CD14-positive monocyte (primary cell): ENCODE results near the gene NPAS2. TPM values are rescaled to one million over a fixed set of nuclear protein-coding genes. Genes with fewer than 3 reads are reported as not detected.

Source experiments
- DNase-seq, 3 donors: peaks; one replicate each; pipeline ENCODE4 v3.0.0-alpha.2; 2011 to 2022
- H2AFZ ChIP-seq: 2 replicates; pipeline ENCODE4 v1.6.0; 2012; ENCODE audit warnings: mild to moderate bottlenecking, low read depth, low read length, inconsistent platforms; ENCODE audit not compliant: insufficient read depth, poor library complexity, severe bottlenecking
- H3K27ac ChIP-seq, 2 donors: 1 replicate in 1 of 2; 2 replicates in 1 of 2; pipeline ENCODE4 v1.5.1; 2012 to 2013; ENCODE audit warnings: low read length in 2 of 2, control low read depth in 1 of 2, inconsistent platforms in 1 of 2, low read depth in 1 of 2, mild to moderate bottlenecking in 1 of 2
- H3K27me3 ChIP-seq, 2 donors: one replicate each; pipeline versions ENCODE4 v1.6.0 to v1.6.1; 2011 to 2013; ENCODE audit warnings: low read length in 2 of 2; ENCODE audit not compliant: control insufficient read depth in 2 of 2, insufficient read depth in 2 of 2
- H3K36me3 ChIP-seq, 2 donors: replicated peaks in 1 of 2; 1 replicate in 1 of 2; 2 replicates in 1 of 2; pipeline versions ENCODE4 v1.5.1 to v1.6.1; 2012 to 2013; ENCODE audit warnings: low read length in 2 of 2, control low read depth in 1 of 2, inconsistent platforms in 1 of 2, mild to moderate bottlenecking in 1 of 2; ENCODE audit not compliant: insufficient read depth in 2 of 2, control insufficient read depth in 1 of 2
- H3K4me1 ChIP-seq, 2 donors: 1 replicate in 1 of 2; 2 replicates in 1 of 2; pipeline versions ENCODE4 v1.5.1 to v1.6.1; 2012 to 2013; ENCODE audit warnings: low read length in 2 of 2, control low read depth in 1 of 2, inconsistent platforms in 1 of 2, mild to moderate bottlenecking in 1 of 2, moderate library complexity in 1 of 2; ENCODE audit not compliant: insufficient read depth in 2 of 2, control insufficient read depth in 1 of 2
- H3K4me2 ChIP-seq: replicated peaks from 2 replicates; pipeline ENCODE3; 2012; ENCODE audit warnings: low read length, moderate library complexity, mild to moderate bottlenecking; ENCODE audit not compliant: poor library complexity, severe bottlenecking; ENCODE audit errors: extremely low read depth
- H3K4me3 ChIP-seq, 3 experiments: fragments of 200-600 bp in 1 of 3; sonication (generic) in 1 of 3; replicated peaks in 1 of 3; 1 replicate in 2 of 3; 2 replicates in 1 of 3; pipeline ENCODE4 v1.5.1; 2011 to 2013; ENCODE audit warnings: low read length in 3 of 3, mild to moderate bottlenecking in 3 of 3, control low read depth in 2 of 3, low read depth in 2 of 3, inconsistent platforms in 1 of 3, moderate library complexity in 1 of 3
- H3K79me2 ChIP-seq: 2 replicates; pipeline ENCODE4 v1.6.0; 2012; ENCODE audit warnings: mild to moderate bottlenecking, control low read depth, inconsistent platforms, low read length, moderate library complexity; ENCODE audit not compliant: insufficient read depth
- H3K9ac ChIP-seq: 2 replicates; pipeline ENCODE4 v1.6.0; 2017; ENCODE audit warnings: low read length, mild to moderate bottlenecking; ENCODE audit not compliant: insufficient read depth, poor library complexity, severe bottlenecking
- H3K9me3 ChIP-seq, 2 donors: replicated peaks in 1 of 2; 1 replicate in 1 of 2; 2 replicates in 1 of 2; pipeline versions ENCODE4 v1.5.1 to v1.6.1; 2012 to 2013; ENCODE audit warnings: low read length in 2 of 2, control low read depth in 1 of 2; ENCODE audit not compliant: control insufficient read depth in 1 of 2, insufficient read depth in 1 of 2
- H4K20me1 ChIP-seq: 2 replicates; pipeline ENCODE4 v1.6.0; 2012; ENCODE audit warnings: mild to moderate bottlenecking, low read length, control low read depth, moderate library complexity; ENCODE audit not compliant: insufficient read depth
- H3K27ac Mint-ChIP-seq, 7 donors: one replicate each; pipeline ENCODE4 v1.8.0; 2020; ENCODE audit warnings: mild to moderate bottlenecking in 7 of 7, mixed read lengths in 7 of 7, moderate library complexity in 6 of 7, inconsistent platforms in 2 of 7
- H3K27me3 Mint-ChIP-seq, 3 donors: one replicate each; pipeline ENCODE4 v1.8.0; 2021 to 2022; ENCODE audit warnings: low read depth in 3 of 3, mild to moderate bottlenecking in 3 of 3, mixed read lengths in 3 of 3, moderate library complexity in 3 of 3, inconsistent platforms in 1 of 3
- H3K36me3 Mint-ChIP-seq, 2 donors: one replicate each; pipeline ENCODE4 v1.8.0; 2020; ENCODE audit warnings: mixed read lengths in 2 of 2, inconsistent platforms in 1 of 2, mild to moderate bottlenecking in 1 of 2
- H3K4me1 Mint-ChIP-seq: one replicate; pipeline ENCODE4 v1.8.0; 2020; ENCODE audit warnings: mild to moderate bottlenecking, mixed read lengths
- H3K4me3 Mint-ChIP-seq, 2 donors: one replicate each; pipeline ENCODE4 v1.8.0; 2020; ENCODE audit warnings: mild to moderate bottlenecking in 2 of 2, mixed read lengths in 2 of 2, moderate library complexity in 1 of 2
- H3K9me3 Mint-ChIP-seq, 7 donors: one replicate each; pipeline ENCODE4 v1.8.0; 2020 to 2022; ENCODE audit warnings: mixed read lengths in 7 of 7, mild to moderate bottlenecking in 6 of 7, moderate library complexity in 6 of 7, inconsistent platforms in 2 of 7
- CTCF ChIP-seq: fragments of 200-600 bp; IDR thresholded peaks from one replicate; pipeline ENCODE4 v1.8.0; 2022; ENCODE audit warnings: antibody characterized with exemption, mild to moderate bottlenecking
- WGBS: methylation state at CpG from one replicate; pipeline ENCODE4 v1.1.5; 2013; ENCODE audit warnings: missing lambda C conversion rate; ENCODE audit not compliant: insufficient coverage; 5-methylcytosine and 5-hydroxymethylcytosine counted together
- intact Hi-C, 2 donors: fragments of 100-400 bp; cut with micrococcal nuclease; formaldehyde crosslinking; loops; one replicate each; pipeline versions ENCODE4 v1.15.0 to v1.15.1; 2023
- polyA plus RNA-seq, 3 donors: library from polyadenylated mRNA; depleted of rRNA in 1 of 3; unstranded in 2 of 3; stranded (reverse) in 1 of 3; fragments of 300-500 nt in 2 of 3; fragments of >200 nt in 1 of 3; fragmentation: Illumina TruSeq in 2 of 3; gene quantifications; 1 replicate in 2 of 3; 2 replicates in 1 of 3; pipeline ENCODE4 v1.2.3, GENCODE V29; 2012 to 2021

Gene NPAS2
- polyA plus RNA-seq, 3 donors, result not detected

GRCh38 chr2:100808582-100808981 is 11.4 kb upstream of the NPAS2 start:
- DNase-seq, result no peak
- Histone ChIP-seq H3K36me3 (no peaks in the 10 kb centered on the region), H3K79me2 (no peaks in the 10 kb centered on the region), H2AFZ (no peak overlapping the region), H3K27me3 (peaks cover 5 to 6% of the 10 kb centered on the region in 2 donors), H3K9ac (no peak overlapping the region), H3K4me3 (no peak overlapping the region), H3K4me1 (no peaks in the 10 kb centered on the region), H3K4me2 (no peak overlapping the region), H3K27ac (no peak overlapping the region), H3K9me3 (no peaks in the 10 kb centered on the region), H4K20me1 (no peaks in the 10 kb centered on the region)
- Mint-ChIP-seq H3K27me3 (peaks cover 13 to 31% (median 20%) of the 10 kb centered on the region in 3 donors), H3K27ac (no peak overlapping the region), H3K4me3 (no peak overlapping the region), H3K4me1 (no peaks in the 10 kb centered on the region), H3K9me3 (peaks cover 0 to 10% (median 2%) of the 10 kb centered on the region in 7 donors), H3K36me3 (no peaks in the 10 kb centered on the region)
- no peak for TF ChIP-seq CTCF
- WGBS, result 50% methylated on average over 1 of the region's 4 CpGs
- intact Hi-C loops, result no loop called here

- Histone ChIP-seq H2AFZ (no peak overlapping the region), H3K9ac (no peak overlapping the region), H3K27me3 (peaks cover 8 to 13% of the 10 kb centered on the region in 2 donors), H4K20me1 (no peaks in the 10 kb centered on the region), H3K27ac (no peak overlapping the region), H3K4me1 (no peaks in the 10 kb centered on the region), H3K4me3 (no peak overlapping the region), H3K9me3 (no peaks in the 10 kb centered on the region), H3K79me2 (no peaks in the 10 kb centered on the region), H3K4me2 (no peak overlapping the region), H3K36me3 (no peaks in the 10 kb centered on the region)
- H3K27ac Mint-ChIP-seq, result no peak overlapping the region
- WGBS, result 88% methylated on average over 2 of the region's 3 CpGs
- H3K9me3 Mint-ChIP-seq, result peaks cover 0 to 10% (median 2%) of the 10 kb centered on the region in 7 donors
- TF ChIP-seq CTCF, result no peak
- no peaks in the 10 kb centered on the region for H3K4me1 Mint-ChIP-seq
- DNase-seq, result no peak
- intact Hi-C loops, result no loop called here
- peaks cover 18 to 34% (median 24%) of the 10 kb centered on the region in 3 donors for H3K27me3 Mint-ChIP-seq
- no peaks in the 10 kb centered on the region for H3K36me3 Mint-ChIP-seq
- no peak overlapping the region for H3K4me3 Mint-ChIP-seq
These were observed 10.4 kb upstream of the NPAS2 start for GRCh38 chr2:100809506-100809905.
